H1 (cell line): ENCODE data around the gene KRTAP10-12. TPM values are rescaled to one million over a fixed set of nuclear protein-coding genes. Genes with fewer than 3 reads are reported as not detected.

Source experiments
- CTCF ChIA-PET: fragments of 300-600 bp; sonication (Branson Sonifier 250); formaldehyde crosslinking; loops from one replicate; lab custom pipeline; 2021; ENCODE audit not compliant: partially characterized antibody; lab: Charles Lee
- POLR2A ChIA-PET: fragments of 300-600 bp; sonication (Branson Sonifier 250); formaldehyde crosslinking; loops from one replicate; lab custom pipeline; 2021; ENCODE audit warnings: inconsistent platforms; ENCODE audit not compliant: partially characterized antibody; lab: Charles Lee
- DNase-seq, 2 experiments: peaks; one replicate each; pipeline versions ENCODE4 v3.0.0 to v3.0.0-alpha.2; 2010 to 2022; ENCODE audit warnings: low spot score in 2 of 2, low read depth in 1 of 2, mixed read lengths in 1 of 2
- FAIRE-seq: peaks from 2 replicates; lab custom pipeline; 2011; peaks lifted over from hg19 to GRCh38; lab: Jason Lieb, UNC
- H2AFZ ChIP-seq: 2 replicates; pipeline ENCODE4 v1.8.1; 2012; ENCODE audit warnings: low read length, inconsistent platforms
- H2AK5ac ChIP-seq: 2 replicates; pipeline ENCODE4 v1.6.1; 2013; ENCODE audit warnings: low read depth, low read length
- H2BK120ac ChIP-seq: replicated peaks from 2 replicates; pipeline ENCODE3; 2013; ENCODE audit warnings: low read depth, low read length, inconsistent platforms
- H2BK12ac ChIP-seq: 2 replicates; pipeline ENCODE4 v1.6.1; 2013; ENCODE audit warnings: low read depth, low read length
- H2BK15ac ChIP-seq: 2 replicates; pipeline ENCODE4 v1.6.1; 2013; ENCODE audit warnings: low read length
- H2BK20ac ChIP-seq: 2 replicates; pipeline ENCODE4 v1.6.1; 2013; ENCODE audit warnings: low read length
- H2BK5ac ChIP-seq: 2 replicates; pipeline ENCODE4 v1.6.1; 2013; ENCODE audit warnings: low read depth, low read length
- H3K14ac ChIP-seq: 2 replicates; pipeline ENCODE4 v1.6.1; 2013; ENCODE audit warnings: inconsistent platforms; ENCODE audit not compliant: insufficient read length
- H3K18ac ChIP-seq: 2 replicates; pipeline ENCODE4 v1.6.1; 2013; ENCODE audit warnings: low read length; ENCODE audit errors: extremely low read depth
- H3K23ac ChIP-seq: 2 replicates; pipeline ENCODE4 v1.6.1; 2013; ENCODE audit warnings: inconsistent platforms; ENCODE audit not compliant: insufficient read length
- H3K23me2 ChIP-seq: 2 replicates; pipeline ENCODE4 v1.6.1; 2013; ENCODE audit warnings: low read depth, low read length
- H3K27ac ChIP-seq: 2 replicates; pipeline ENCODE4 v1.6.1; 2011; ENCODE audit warnings: low read depth, low read length, inconsistent platforms
- H3K27me3 ChIP-seq, 4 experiments: replicated peaks in 1 of 4; 1 replicate in 1 of 4; 2 replicates in 3 of 4; pipeline versions ENCODE4 v1.6.1 to v1.8.1; 2011 to 2013; ENCODE audit warnings: low read length in 3 of 4, mild to moderate bottlenecking in 3 of 4, inconsistent platforms in 2 of 4, mixed read lengths in 2 of 4, moderate library complexity in 1 of 4; ENCODE audit not compliant: control insufficient read depth in 3 of 4, insufficient read depth in 3 of 4; ENCODE audit errors: extremely low read depth in 1 of 4
- H3K36me3 ChIP-seq, 4 experiments: 2 replicates each; pipeline versions ENCODE4 v1.6.1 to v1.8.1; 2011 to 2013; ENCODE audit warnings: mild to moderate bottlenecking in 4 of 4, low read length in 3 of 4, moderate library complexity in 2 of 4, control low read depth in 1 of 4, inconsistent platforms in 1 of 4; ENCODE audit not compliant: insufficient read depth in 4 of 4, control insufficient read depth in 2 of 4
- H3K4ac ChIP-seq: replicated peaks from 2 replicates; pipeline ENCODE3; 2013; ENCODE audit warnings: low read length, low read depth, mixed read lengths, inconsistent platforms; ENCODE audit not compliant: insufficient read length
- H3K4me1 ChIP-seq, 4 experiments: replicated peaks in 1 of 4; 1 replicate in 1 of 4; 2 replicates in 3 of 4; pipeline versions ENCODE4 v1.6.1 to v1.8.1; 2011 to 2013; ENCODE audit warnings: low read length in 3 of 4, inconsistent platforms in 2 of 4, mixed read lengths in 1 of 4; ENCODE audit not compliant: insufficient read depth in 4 of 4, control insufficient read depth in 3 of 4
- H3K4me2 ChIP-seq, 2 experiments: 2 replicates each; pipeline versions ENCODE4 v1.6.1 to v1.8.1; 2011 to 2013; ENCODE audit warnings: low read depth in 2 of 2, low read length in 2 of 2, control low read depth in 1 of 2, inconsistent platforms in 1 of 2, mild to moderate bottlenecking in 1 of 2; ENCODE audit not compliant: insufficient read depth in 1 of 2
- H3K4me3 ChIP-seq, 4 experiments: fragments of 200-600, 300-600 bp in 1 of 4; sonication (generic), shearing (Covaris generic), sonication (Bioruptor Twin) in 1 of 4; 2 replicates each; pipeline versions ENCODE4 v1.5.1 to v1.8.1; 2011 to 2016; ENCODE audit warnings: low read length in 4 of 4, low read depth in 3 of 4, control low read depth in 2 of 4, inconsistent platforms in 2 of 4, mild to moderate bottlenecking in 2 of 4, mixed read lengths in 1 of 4, moderate library complexity in 1 of 4; ENCODE audit not compliant: insufficient read depth in 2 of 4; ENCODE audit errors: extremely low read depth in 1 of 4
- H3K56ac ChIP-seq: replicated peaks from 2 replicates; pipeline ENCODE3; 2013; ENCODE audit warnings: low read depth, mild to moderate bottlenecking, mixed read lengths, low read length, inconsistent platforms; ENCODE audit not compliant: insufficient read length
- H3K79me1 ChIP-seq: 2 replicates; pipeline ENCODE4 v1.6.1; 2013; ENCODE audit warnings: low read depth, low read length, control low read depth
- H3K79me2 ChIP-seq, 2 experiments: 2 replicates each; pipeline versions ENCODE4 v1.6.1 to v1.8.1; 2012 to 2013; ENCODE audit warnings: low read length in 2 of 2, mild to moderate bottlenecking in 2 of 2, inconsistent platforms in 1 of 2; ENCODE audit not compliant: insufficient read depth in 2 of 2, control insufficient read depth in 1 of 2
- H3K9ac ChIP-seq, 4 experiments: replicated peaks in 1 of 4; 1 replicate in 1 of 4; 2 replicates in 3 of 4; pipeline versions ENCODE4 v1.6.1 to v1.8.1; 2011 to 2013; ENCODE audit warnings: low read depth in 3 of 4, low read length in 3 of 4, control low read depth in 2 of 4, mild to moderate bottlenecking in 2 of 4, moderate library complexity in 2 of 4, inconsistent platforms in 1 of 4; ENCODE audit errors: extremely low read depth in 1 of 4
- H3K9me3 ChIP-seq, 2 experiments: 2 replicates each; pipeline versions ENCODE4 v1.6.1 to v1.8.1; 2012 to 2013; ENCODE audit warnings: mild to moderate bottlenecking in 2 of 2, moderate library complexity in 2 of 2, control low read depth in 1 of 2, inconsistent platforms in 1 of 2, low read depth in 1 of 2, low read length in 1 of 2, mixed read lengths in 1 of 2; ENCODE audit not compliant: insufficient read depth in 2 of 2
- H4K20me1 ChIP-seq, 2 experiments: replicated peaks in 1 of 2; 2 replicates each; pipeline versions ENCODE3 to v1.8.1; 2011 to 2013; ENCODE audit warnings: inconsistent platforms in 2 of 2, low read length in 2 of 2, mild to moderate bottlenecking in 1 of 2; ENCODE audit not compliant: insufficient read depth in 2 of 2, control insufficient read depth in 1 of 2
- H4K5ac ChIP-seq: 2 replicates; pipeline ENCODE4 v1.6.1; 2013; ENCODE audit warnings: low read length, low read depth, mixed read lengths, inconsistent platforms; ENCODE audit not compliant: insufficient read length
- H4K8ac ChIP-seq: 2 replicates; pipeline ENCODE4 v1.8.0; 2013; ENCODE audit warnings: mild to moderate bottlenecking, moderate library complexity, low read length, inconsistent platforms; ENCODE audit not compliant: insufficient read depth; ENCODE audit errors: extremely low read depth
- H4K91ac ChIP-seq: replicated peaks from 2 replicates; pipeline ENCODE3; 2013; ENCODE audit warnings: low read length, mixed read lengths, inconsistent platforms; ENCODE audit not compliant: insufficient read length
- ASH2L ChIP-seq: fragments of 200-600, 300-600 bp; sonication (generic); IDR thresholded peaks from one replicate; pipeline ENCODE4 v1.7.1; 2017; ENCODE audit warnings: low read length
- BRCA1 ChIP-seq: IDR thresholded peaks from 2 replicates; pipeline ENCODE4 v1.6.1; 2012; ENCODE audit warnings: low read depth, low read length, improper control_type of control experiment
- CBX5 ChIP-seq: fragments of 300-800, 300-1000 bp; sonication (generic); IDR thresholded peaks from 2 replicates; pipeline ENCODE4 v1.7.1; 2016; ENCODE audit warnings: antibody characterized with exemption, low read length, low read depth
- CBX8 ChIP-seq: fragments of 300-800, 300-1000 bp; sonication (generic); IDR thresholded peaks from 2 replicates; pipeline ENCODE4 v1.7.1; 2016; ENCODE audit warnings: low read depth, low read length, borderline replicate concordance
- CTBP2 ChIP-seq: IDR thresholded peaks from 2 replicates; pipeline ENCODE4 v1.7.0; 2011; ENCODE audit warnings: borderline replicate concordance, mild to moderate bottlenecking, moderate library complexity, mixed read lengths, low read length; ENCODE audit not compliant: insufficient read depth, insufficient read length
- EP300 ChIP-seq, 2 experiments: IDR thresholded peaks; 1 replicate in 1 of 2; 2 replicates in 1 of 2; pipeline ENCODE4 v1.6.1; 2011 to 2012; ENCODE audit warnings: low read depth in 2 of 2, low read length in 2 of 2, mild to moderate bottlenecking in 2 of 2, borderline replicate concordance in 1 of 2, inconsistent platforms in 1 of 2, moderate library complexity in 1 of 2
- FOSL1 ChIP-seq: IDR thresholded peaks from 2 replicates; pipeline ENCODE4 v1.6.1; 2011; ENCODE audit warnings: mild to moderate bottlenecking, low read depth, low read length, moderate library complexity; ENCODE audit not compliant: insufficient read depth
- JUN ChIP-seq: IDR thresholded peaks from 2 replicates; pipeline ENCODE4 v1.6.1; 2011; ENCODE audit warnings: low read depth, mild to moderate bottlenecking, improper control_type of control experiment, low read length
- JUND ChIP-seq: IDR thresholded peaks from 2 replicates; pipeline ENCODE4 v1.6.1; 2011; ENCODE audit warnings: mild to moderate bottlenecking, improper control_type of control experiment, low read length
- MAFK ChIP-seq: IDR thresholded peaks from 2 replicates; pipeline ENCODE4 v1.6.1; 2012; ENCODE audit warnings: low read depth, mild to moderate bottlenecking, improper control_type of control experiment, low read length
- SIRT6 ChIP-seq: IDR thresholded peaks from one replicate; pipeline ENCODE4 v1.7.1; 2012; ENCODE audit warnings: low read length, inconsistent platforms
- TAF7 ChIP-seq: optimal IDR thresholded peaks from 2 replicates; pipeline ENCODE3; 2011; ENCODE audit warnings: low read depth, mild to moderate bottlenecking, inconsistent platforms, low read length, moderate library complexity, borderline replicate concordance
- TCF12 ChIP-seq: IDR thresholded peaks from 2 replicates; pipeline ENCODE4 v1.6.1; 2011; ENCODE audit warnings: low read depth, mild to moderate bottlenecking, low read length
- WGBS, 2 experiments: shearing (Covaris generic) in 1 of 2; methylation state at CpG; one replicate each; pipeline versions ENCODE4 v1.1.6 to v1.1.7; 2013 to 2015; ENCODE audit warnings: low lambda C conversion rate in 2 of 2, mixed read lengths in 2 of 2, inconsistent platforms in 1 of 2, low coverage in 1 of 2, missing lambda C conversion rate in 1 of 2; ENCODE audit not compliant: insufficient replicate concordance in 2 of 2, insufficient coverage in 1 of 2, insufficient read length in 1 of 2; ENCODE audit errors: extremely low coverage in 1 of 2, missing lambda C conversion rate in 1 of 2; 5-methylcytosine and 5-hydroxymethylcytosine counted together
- polyA plus RNA-seq, 7 experiments: library from polyadenylated mRNA; depleted of rRNA in 3 of 7; stranded (reverse) in 5 of 7; unstranded in 2 of 7; fragments of >200 nt in 5 of 7; fragments of 200-250 nt in 2 of 7; gene quantifications; 1 replicate in 5 of 7; 2 replicates in 1 of 7; 4 replicates in 1 of 7; pipeline versions ENCODE4 v1.2.1 to v1.2.3, GENCODE V29; 2011 to 2013; ENCODE audit warnings: missing spikeins in 2 of 7, mixed read lengths in 2 of 7
- total RNA-seq: library from RNA; stranded (reverse); fragmentation: NEBNext Ultra II Directional; extraction: Animal tissue kit (Norgen Biotek cat#: 25700); gene quantifications from 2 replicates; pipeline ENCODE4 v1.2.1, GENCODE V29; 2021

The KRTAP10-12 gene
- total and polyA plus RNA-seq, 2 of the 8 experiments (the other 6 are each of a cell fraction or from before 2014, with no cell fraction given): not detected

GRCh38 chr21:44734026-44734745 lies 37.2 kb downstream of the KRTAP10-12 start:
- Histone ChIP-seq H4K91ac (no peak overlapping the region), H3K23ac (no peak overlapping the region), H2AK5ac (peak overlapping the region; percentile 5; the same call in 1 of the 2 replicates), H4K8ac (no peak overlapping the region; the same call in 1 of the 2 replicates), H3K4me1 (no peaks in the 10 kb centered on the region), H3K4me2 (no peak overlapping the region), H3K27me3 (no peaks in the 10 kb centered on the region), H2BK20ac (no peak overlapping the region), H3K56ac (no peak overlapping the region), H2BK12ac (no peak overlapping the region), H3K79me1 (no peaks in the 10 kb centered on the region), H3K4ac (no peak overlapping the region), H4K20me1 (no peaks in the 10 kb centered on the region), H3K18ac (no peak overlapping the region), H3K23me2 (no peaks in the 10 kb centered on the region), H3K4me3 (no peak overlapping the region), H3K36me3 (no peaks in the 10 kb centered on the region), H4K5ac (no peak overlapping the region), H2BK15ac (no peak overlapping the region), H3K27ac (no peak overlapping the region), H3K14ac (no peak overlapping the region), H3K9me3 (peaks cover 33 to 48% of the 10 kb centered on the region in 2 experiments), H2BK5ac (no peak overlapping the region), H2AFZ (no peak overlapping the region), H3K79me2 (no peaks in the 10 kb centered on the region), H2BK120ac (no peak overlapping the region), H3K9ac (no peak overlapping the region)
- FAIRE-seq (no peak), DNase-seq (peak in 1 of 2 experiments; percentile 33)
- ChIA-PET POLR2A (no interaction called here), CTCF (interaction anchor here (0.6 to 1.1 kb wide), 4 partner anchors 8 to 93 kb away, joined by 3 to 4 read pairs (median 4); no protein-coding TSS in a partner anchor)
- 90% methylated on average over 16 of the region's 21 CpGs; no CpG with 5 or more reads in 1 of the 2 experiments for WGBS, 2 experiments
- TF ChIP-seq JUN (no peak), JUND (no peak), EP300 (IDR thresholded peaks at IDR 0.05; ENCODE audit: borderline replicate concordance in 1 of 2, low read depth in 2 of 2, low read length in 2 of 2) (no peak), CTBP2 (no peak), CBX5 (no peak), BRCA1 (no peak), MAFK (no peak), FOSL1 (no peak), SIRT6 (no peak), TAF7 (no peak), TCF12 (no peak), CBX8 (no peak), ASH2L (no peak)
